OCI-LY7 (cell line): Measurements from ENCODE around the gene ROM1.

Experiments
- EZH2phosphoT487 ChIP-seq: fragments of 200-600 bp; sonication (generic); IDR thresholded peaks from 2 replicates; pipeline ENCODE4 v1.6.1; 2018; ENCODE audit warnings: low read depth, borderline replicate concordance, mild to moderate bottlenecking, mixed run types, antibody characterized with exemption, low read length, moderate library complexity, mixed read lengths
- TF ChIP-seq, protein P1 (sequence below): fragments of 200-600 bp; sonication (generic); conservative IDR thresholded peaks from 2 replicates; pipeline ENCODE4 v1.5.1; 2014; ENCODE audit warnings: mild to moderate bottlenecking, antibody characterized with exemption, low read length, moderate library complexity, mixed read lengths

DNA sequence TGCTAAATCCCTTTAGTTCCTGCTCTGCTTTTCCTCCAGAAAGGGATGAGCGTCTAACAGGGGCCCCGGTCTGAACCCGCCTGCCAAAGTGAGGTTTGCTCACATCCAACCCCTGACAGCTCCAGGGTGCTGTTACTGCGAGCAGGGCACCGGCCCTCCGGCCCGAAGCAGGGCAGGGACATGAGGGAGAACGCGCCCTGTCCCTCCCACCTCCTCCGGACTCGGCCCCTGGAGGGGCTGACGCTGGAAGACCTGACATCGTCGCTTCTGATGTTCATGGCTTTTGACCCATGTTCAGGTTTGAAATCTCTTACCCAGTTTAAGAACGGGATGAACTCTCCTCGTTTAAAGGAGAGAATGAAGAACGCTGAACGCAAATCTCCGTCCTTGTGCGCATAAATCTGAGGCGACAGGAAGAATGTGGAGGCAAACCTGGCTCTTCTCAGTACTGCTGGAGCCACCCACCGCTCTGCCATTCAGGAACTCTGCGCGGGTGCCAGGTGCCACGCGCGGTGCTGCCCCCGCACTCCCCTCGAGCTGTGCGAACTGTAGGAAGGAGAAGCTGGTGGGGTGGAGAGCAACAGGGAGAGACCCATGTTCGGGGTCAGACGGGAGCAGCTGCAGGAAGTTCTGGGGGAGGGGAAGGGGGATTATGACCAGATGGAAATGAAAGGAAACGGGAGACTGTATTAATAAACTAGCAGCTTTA is 38.5 kb upstream of the ROM1 start:
- TF ChIP-seq, protein P1, sequence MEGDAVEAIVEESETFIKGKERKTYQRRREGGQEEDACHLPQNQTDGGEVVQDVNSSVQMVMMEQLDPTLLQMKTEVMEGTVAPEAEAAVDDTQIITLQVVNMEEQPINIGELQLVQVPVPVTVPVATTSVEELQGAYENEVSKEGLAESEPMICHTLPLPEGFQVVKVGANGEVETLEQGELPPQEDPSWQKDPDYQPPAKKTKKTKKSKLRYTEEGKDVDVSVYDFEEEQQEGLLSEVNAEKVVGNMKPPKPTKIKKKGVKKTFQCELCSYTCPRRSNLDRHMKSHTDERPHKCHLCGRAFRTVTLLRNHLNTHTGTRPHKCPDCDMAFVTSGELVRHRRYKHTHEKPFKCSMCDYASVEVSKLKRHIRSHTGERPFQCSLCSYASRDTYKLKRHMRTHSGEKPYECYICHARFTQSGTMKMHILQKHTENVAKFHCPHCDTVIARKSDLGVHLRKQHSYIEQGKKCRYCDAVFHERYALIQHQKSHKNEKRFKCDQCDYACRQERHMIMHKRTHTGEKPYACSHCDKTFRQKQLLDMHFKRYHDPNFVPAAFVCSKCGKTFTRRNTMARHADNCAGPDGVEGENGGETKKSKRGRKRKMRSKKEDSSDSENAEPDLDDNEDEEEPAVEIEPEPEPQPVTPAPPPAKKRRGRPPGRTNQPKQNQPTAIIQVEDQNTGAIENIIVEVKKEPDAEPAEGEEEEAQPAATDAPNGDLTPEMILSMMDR: no peak
- no peak for TF ChIP-seq EZH2phosphoT487
